H9 (cell line): ENCODE results near the gene CDK11A. TPM values are rescaled to one million over a fixed set of nuclear protein-coding genes. Genes with fewer than 3 reads are reported as not detected.

Experiments
- DNase-seq: peaks from one replicate; pipeline ENCODE4 v3.0.0-alpha.2; 2017
- H2AFZ ChIP-seq: one replicate; pipeline ENCODE4 v1.6.1; 2013; ENCODE audit warnings: mild to moderate bottlenecking, low read length, control low read depth, moderate library complexity
- H2AK5ac ChIP-seq: 2 replicates; pipeline ENCODE4 v1.6.1; 2013; ENCODE audit warnings: low read length, control low read depth, mixed read lengths; ENCODE audit not compliant: insufficient read length
- H2BK120ac ChIP-seq: one replicate; pipeline ENCODE4 v1.6.1; 2013; ENCODE audit warnings: low read depth, mild to moderate bottlenecking, low read length, control low read depth, inconsistent platforms; ENCODE audit not compliant: poor library complexity, severe bottlenecking
- H2BK12ac ChIP-seq: 2 replicates; pipeline ENCODE4 v1.6.1; 2013; ENCODE audit warnings: low read length, control low read depth, mixed read lengths, low read depth; ENCODE audit not compliant: insufficient read length
- H2BK15ac ChIP-seq: 2 replicates; pipeline ENCODE4 v1.6.1; 2013; ENCODE audit warnings: low read depth, low read length, control low read depth
- H2BK20ac ChIP-seq: one replicate; pipeline ENCODE4 v1.6.1; 2013; ENCODE audit warnings: low read depth, mild to moderate bottlenecking, low read length, control low read depth, inconsistent platforms; ENCODE audit not compliant: poor library complexity, severe bottlenecking
- H2BK5ac ChIP-seq: 2 replicates; pipeline ENCODE4 v1.6.1; 2013; ENCODE audit warnings: low read length, control low read depth, mixed read lengths; ENCODE audit not compliant: insufficient read length
- H3K14ac ChIP-seq: 2 replicates; pipeline ENCODE4 v1.6.1; 2013; ENCODE audit warnings: low read length, control low read depth; ENCODE audit not compliant: insufficient read depth
- H3K18ac ChIP-seq: 2 replicates; pipeline ENCODE4 v1.6.1; 2013; ENCODE audit warnings: low read depth, mild to moderate bottlenecking, mixed read lengths, low read length, control low read depth; ENCODE audit not compliant: insufficient read length
- H3K23ac ChIP-seq: 2 replicates; pipeline ENCODE4 v1.6.1; 2013; ENCODE audit warnings: low read length, control low read depth, mixed read lengths, low read depth; ENCODE audit not compliant: insufficient read length
- H3K23me2 ChIP-seq: 2 replicates; pipeline ENCODE4 v1.6.1; 2013; ENCODE audit warnings: low read depth, mild to moderate bottlenecking, mixed read lengths, low read length, control low read depth; ENCODE audit not compliant: insufficient read length, poor library complexity, severe bottlenecking
- H3K27ac ChIP-seq: 2 replicates; pipeline ENCODE4 v1.5.1; 2013; ENCODE audit warnings: low read length, control low read depth, mixed read lengths, low read depth; ENCODE audit not compliant: insufficient read length
- H3K27me3 ChIP-seq: 2 replicates; pipeline ENCODE4 v1.6.1; 2013; ENCODE audit warnings: low read length, control low read depth, inconsistent platforms; ENCODE audit not compliant: insufficient read depth
- H3K4ac ChIP-seq: 2 replicates; pipeline ENCODE4 v1.6.1; 2013; ENCODE audit warnings: low read depth, mild to moderate bottlenecking, control low read depth, inconsistent platforms, low read length, moderate library complexity
- H3K4me1 ChIP-seq: 2 replicates; pipeline ENCODE4 v1.6.1; 2013; ENCODE audit warnings: low read length, control low read depth, inconsistent platforms; ENCODE audit not compliant: insufficient read depth
- H3K4me2 ChIP-seq: 2 replicates; pipeline ENCODE4 v1.6.1; 2013; ENCODE audit warnings: low read length, control low read depth, mixed read lengths; ENCODE audit not compliant: insufficient read length, insufficient read depth
- H3K56ac ChIP-seq: 2 replicates; pipeline ENCODE4 v1.6.1; 2013; ENCODE audit warnings: low read depth, mild to moderate bottlenecking, mixed read lengths, low read length, control low read depth; ENCODE audit not compliant: insufficient read length
- H3K79me1 ChIP-seq: 2 replicates; pipeline ENCODE4 v1.6.1; 2013; ENCODE audit warnings: low read depth, mild to moderate bottlenecking, moderate library complexity, low read length, control low read depth, inconsistent platforms; ENCODE audit not compliant: insufficient read depth, poor library complexity, severe bottlenecking
- H3K79me2 ChIP-seq: 2 replicates; pipeline ENCODE4 v1.6.1; 2013; ENCODE audit warnings: low read length, control low read depth, inconsistent platforms; ENCODE audit not compliant: insufficient read depth
- H3K9ac ChIP-seq: 2 replicates; pipeline ENCODE4 v1.6.1; 2013; ENCODE audit warnings: low read length, control low read depth, mixed read lengths; ENCODE audit not compliant: insufficient read length; ENCODE audit errors: extremely low read depth
- H3K9me3 ChIP-seq: one replicate; pipeline ENCODE4 v1.6.1; 2013; ENCODE audit warnings: low read depth, low read length, inconsistent platforms; ENCODE audit not compliant: control insufficient read depth
- H3T11ph ChIP-seq: one replicate; pipeline ENCODE4 v1.6.1; 2013; ENCODE audit warnings: mild to moderate bottlenecking, low read length, control low read depth, inconsistent platforms
- H4K20me1 ChIP-seq: one replicate; pipeline ENCODE4 v1.6.1; 2013; ENCODE audit not compliant: control insufficient read depth, insufficient read length, insufficient read depth
- H4K5ac ChIP-seq: 2 replicates; pipeline ENCODE4 v1.6.1; 2013; ENCODE audit warnings: low read depth, mild to moderate bottlenecking, mixed read lengths, low read length, control low read depth; ENCODE audit not compliant: insufficient read length
- H4K8ac ChIP-seq: replicated peaks from 2 replicates; pipeline ENCODE4 v1.6.1; 2013; ENCODE audit warnings: low read length, control low read depth, mixed read lengths, low read depth; ENCODE audit not compliant: insufficient read length
- H4K91ac ChIP-seq: 2 replicates; pipeline ENCODE4 v1.6.1; 2013; ENCODE audit warnings: low read depth, mild to moderate bottlenecking, moderate library complexity, mixed read lengths, low read length, control low read depth; ENCODE audit not compliant: insufficient read length
- H3K27ac Mint-ChIP-seq, 3 experiments: 2 replicates in 2 of 3; 3 replicates in 1 of 3; pipeline ENCODE4 v1.8.0; 2020 to 2021; ENCODE audit warnings: mixed read lengths in 3 of 3, mild to moderate bottlenecking in 1 of 3, moderate library complexity in 1 of 3
- H3K27me3 Mint-ChIP-seq: 2 replicates; pipeline ENCODE4 v1.8.0; 2021; ENCODE audit warnings: low read depth, mild to moderate bottlenecking, moderate library complexity, mixed read lengths
- H3K36me3 Mint-ChIP-seq, 3 experiments: 2 replicates in 2 of 3; 3 replicates in 1 of 3; pipeline ENCODE4 v1.8.0; 2020 to 2021; ENCODE audit warnings: low read depth in 3 of 3, mixed read lengths in 3 of 3; ENCODE audit not compliant: insufficient read depth in 1 of 3
- H3K4me1 Mint-ChIP-seq, 2 experiments: 2 replicates each; pipeline ENCODE4 v1.8.0; 2020; ENCODE audit warnings: mixed read lengths in 2 of 2
- H3K4me3 Mint-ChIP-seq, 2 experiments: 2 replicates in 1 of 2; 3 replicates in 1 of 2; pipeline ENCODE4 v1.8.0; 2020 to 2021; ENCODE audit warnings: mild to moderate bottlenecking in 2 of 2, mixed read lengths in 2 of 2, moderate library complexity in 1 of 2
- H3K9me3 Mint-ChIP-seq, 2 experiments: 2 replicates in 1 of 2; 3 replicates in 1 of 2; pipeline ENCODE4 v1.8.0; 2020; ENCODE audit warnings: mild to moderate bottlenecking in 2 of 2, mixed read lengths in 2 of 2, moderate library complexity in 1 of 2
- CTCF ChIP-seq: fragments of 200-600 bp; sonication (generic); conservative IDR thresholded peaks from 3 replicates; pipeline ENCODE4 v1.8.0; 2021; ENCODE audit warnings: antibody characterized with exemption, mild to moderate bottlenecking
- WGBS: extraction: QIAGEN DNeasy Blood & Tissue Kit; methylation state at CpG from one replicate; pipeline ENCODE4 v1.1.7; 2013; ENCODE audit warnings: missing lambda C conversion rate, low lambda C conversion rate, mixed read lengths; ENCODE audit not compliant: insufficient read length; ENCODE audit errors: extremely low coverage; 5-methylcytosine and 5-hydroxymethylcytosine counted together
- total RNA-seq: library from RNA; stranded (reverse); gene quantifications from 2 replicates; pipeline ENCODE4 v1.2.1, GENCODE V29; 2021

CDK11A gene
- total RNA-seq, 1 experiment from 2014 or later = 49.5 TPM

DNA sequence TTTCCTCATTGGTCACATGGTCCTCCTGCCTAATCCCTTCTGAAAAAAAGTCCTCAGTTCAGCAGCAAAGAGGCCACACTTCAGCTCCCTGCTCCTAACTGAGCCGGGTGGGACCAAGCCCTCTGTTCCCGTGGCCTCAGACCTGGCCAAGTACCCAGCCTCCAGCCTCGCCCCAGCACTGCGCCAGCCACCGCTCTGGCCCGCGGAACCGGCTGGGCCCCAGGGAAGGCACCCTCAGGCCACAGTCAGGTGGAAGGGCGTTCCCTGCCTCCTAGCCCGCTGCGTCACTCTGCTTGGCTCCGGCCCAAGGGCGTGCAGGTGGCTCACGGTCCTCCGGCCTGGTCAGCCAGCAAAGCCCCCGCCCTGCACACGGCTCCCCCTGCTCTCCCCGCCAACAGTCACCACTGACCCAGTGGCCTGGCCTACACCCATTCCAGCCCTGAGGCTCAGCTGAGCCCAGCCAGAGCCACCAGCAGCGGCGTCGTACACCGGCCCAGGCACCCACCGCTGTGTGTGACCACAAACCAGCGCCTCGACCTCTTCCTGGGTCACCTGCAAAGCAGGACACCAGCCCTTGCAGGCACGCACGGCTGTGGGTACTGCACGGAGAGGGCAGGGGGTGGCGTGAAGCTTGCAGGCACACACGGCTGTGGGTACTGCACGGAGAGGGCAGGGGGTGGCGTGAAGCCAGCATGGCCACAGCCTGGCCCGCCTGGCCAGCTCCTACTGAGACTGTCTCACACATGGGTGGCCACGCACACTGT is 34.7 kb upstream of the CDK11A start:
- no peaks in the 10 kb centered on the region for H3K27me3 ChIP-seq
- no peak overlapping the region for H2BK5ac ChIP-seq
- H2AFZ ChIP-seq = no peak overlapping the region
- H3K9ac ChIP-seq = no peak overlapping the region
- no CpG with 5 or more reads among the region's 34 CpGs for WGBS
- no peak overlapping the region for H3K14ac ChIP-seq
- H3K4me2 ChIP-seq = no peak overlapping the region
- H2AK5ac ChIP-seq = no peak overlapping the region
- H3K56ac ChIP-seq = no peak overlapping the region
- H3K4me1 ChIP-seq = no peaks in the 10 kb centered on the region
- H3K27ac ChIP-seq = no peak overlapping the region
- no peaks in the 10 kb centered on the region; the same call in 1 of the 2 replicates for H3K79me2 ChIP-seq
- no peaks in the 10 kb centered on the region for H4K20me1 ChIP-seq
- no peak overlapping the region for H3K18ac ChIP-seq
- H3K36me3 Mint-ChIP-seq = peaks cover 38 to 87% (median 77%) of the 10 kb centered on the region in 3 experiments; a peak in 6 of 7 replicates
- no peaks in the 10 kb centered on the region; a peak in 1 of 5 replicates for H3K9me3 Mint-ChIP-seq
- no peak overlapping the region for H2BK12ac ChIP-seq
- H3K23ac ChIP-seq = no peak overlapping the region
- H3K27ac Mint-ChIP-seq = peak overlapping the region in 2 of 3 experiments; percentile 44 to 63; a peak in 4 of 7 replicates
- H2BK15ac ChIP-seq = no peak overlapping the region
- no peak for DNase-seq
- peaks cover 6% of the 10 kb centered on the region for H3K79me1 ChIP-seq
- H3K27me3 Mint-ChIP-seq = no peaks in the 10 kb centered on the region; the same call in 1 of the 2 replicates
- no peak overlapping the region for H2BK20ac ChIP-seq
- H3K4me1 Mint-ChIP-seq = no peaks in the 10 kb centered on the region; a peak in 1 of 4 replicates
- no peak overlapping the region for H3K4me3 Mint-ChIP-seq
- no peak for TF ChIP-seq CTCF
- no peak overlapping the region for H4K8ac ChIP-seq
- H3K9me3 ChIP-seq = no peaks in the 10 kb centered on the region
- H3K4ac ChIP-seq = no peak overlapping the region
- no peak overlapping the region for H2BK120ac ChIP-seq
- no peak overlapping the region for H3T11ph ChIP-seq
- H4K5ac ChIP-seq = no peak overlapping the region
- H3K23me2 ChIP-seq = no peaks in the 10 kb centered on the region
- H4K91ac ChIP-seq = no peak overlapping the region
